Measurements from ENCODE around the gene TAF13.

TAF13 gene

GRCh38 chr1:109099938-109100773, 24.4 kb upstream of the TAF13 start (continued):
- TF ChIP-seq KLF9 (tag by site-specific recombination; IDR thresholded peaks at IDR 0.05; ENCODE audit: low read depth): peak; percentile 87
- no peak for TF ChIP-seq SALL2 (tag by site-specific recombination; IDR thresholded peaks at IDR 0.05; ENCODE audit: borderline replicate concordance)
- peak; percentile 98 for TF ChIP-seq ZNF398 (tag by site-specific recombination; IDR thresholded peaks at IDR 0.05)
- no peak for TF ChIP-seq ZNF37A (tag by site-specific recombination; IDR thresholded peaks at IDR 0.05)
- no peak for TF ChIP-seq ZNF555 (tag by site-specific recombination; conservative IDR thresholded peaks at IDR 0.05)
- TF ChIP-seq ZNF558 (tag by site-specific recombination; IDR thresholded peaks at IDR 0.05): peak; percentile 77; the same call in 1 of the 2 replicates
- TF ChIP-seq ZNF221 (tag by site-specific recombination; IDR thresholded peaks at IDR 0.05; ENCODE audit: borderline replicate concordance): no peak
- peak; percentile 61; the same call in 1 of the 2 replicates for TF ChIP-seq SCRT2 (tag by site-specific recombination; IDR thresholded peaks at IDR 0.05)
- TF ChIP-seq ZNF830 (tag by site-specific recombination; IDR thresholded peaks at IDR 0.05; ENCODE audit: low read depth): no peak
- TF ChIP-seq ZBTB49 (tag by site-specific recombination; IDR thresholded peaks at IDR 0.05; ENCODE audit: low read depth): no peak
- peak; percentile 96 for TF ChIP-seq ZBTB7A (tag by site-specific recombination; IDR thresholded peaks at IDR 0.05; ENCODE audit: low read depth)
- TF ChIP-seq KLF1 (tag by site-specific recombination; IDR thresholded peaks at IDR 0.05): peak; percentile 77
- no peak for TF ChIP-seq ZNF174 (tag by site-specific recombination; IDR thresholded peaks at IDR 0.05)
- TF ChIP-seq ATF2 (tag by site-specific recombination; IDR thresholded peaks at IDR 0.05; ENCODE audit: low read depth): no peak
- peak; percentile 43; the same call in 1 of the 2 replicates for TF ChIP-seq TSHZ1 (tag by site-specific recombination; IDR thresholded peaks at IDR 0.05; ENCODE audit: borderline replicate concordance)
- peak; percentile 74 for TF ChIP-seq GLIS1 (tag by site-specific recombination; IDR thresholded peaks at IDR 0.05)
- no peak for TF ChIP-seq ZNF202 (tag by site-specific recombination; IDR thresholded peaks at IDR 0.05; ENCODE audit: borderline replicate concordance)
- TF ChIP-seq ZBTB48 (tag by site-specific recombination; IDR thresholded peaks at IDR 0.05): peak; percentile 96
- TF ChIP-seq ZBTB8A (tag by site-specific recombination; IDR thresholded peaks at IDR 0.05): peak; percentile 46; the same call in 1 of the 2 replicates
- no peak for TF ChIP-seq SCRT1 (tag by site-specific recombination; IDR thresholded peaks at IDR 0.05; ENCODE audit: borderline replicate concordance)
- TF ChIP-seq ZNF785 (tag by site-specific recombination; IDR thresholded peaks at IDR 0.05): no peak
- peak; percentile 87 for TF ChIP-seq ZBTB11 (tag by site-specific recombination; conservative IDR thresholded peaks at IDR 0.05; ENCODE audit: low read depth)
- TF ChIP-seq ZEB2 (tag by site-specific recombination; IDR thresholded peaks at IDR 0.05): peak; percentile 83
- no peak for TF ChIP-seq ZNF48 (tag by site-specific recombination; IDR thresholded peaks at IDR 0.05)
